HEK293 (cell line): Measurements from ENCODE around the gene FAM167B.

ENCODE experiments used
- CTCF ChIP-seq: fragments of 450-650 bp; formaldehyde crosslinking; IDR thresholded peaks from 2 replicates; pipeline ENCODE4 v1.5.1; 2016; ENCODE audit warnings: missing biosample characterization, missing genetic modification characterization
- TSHZ1 ChIP-seq: fragments of 450-650 bp; formaldehyde crosslinking; IDR thresholded peaks from 2 replicates; pipeline ENCODE4 v1.5.1; 2016; ENCODE audit warnings: missing biosample characterization, missing genetic modification characterization, borderline replicate concordance
- YY1 ChIP-seq: fragments of 450-650 bp; formaldehyde crosslinking; IDR thresholded peaks from 2 replicates; pipeline ENCODE4 v1.5.1; 2018; ENCODE audit warnings: missing biosample characterization, missing genetic modification characterization
- ZNF112 ChIP-seq: fragments of 450-650 bp; formaldehyde crosslinking; IDR thresholded peaks from 2 replicates; pipeline ENCODE4 v1.5.0; 2017; ENCODE audit warnings: missing biosample characterization, missing genetic modification characterization
- ZNF18 ChIP-seq: fragments of 450-650 bp; formaldehyde crosslinking; IDR thresholded peaks from 2 replicates; pipeline ENCODE4 v1.5.1; 2016; ENCODE audit warnings: missing biosample characterization, missing genetic modification characterization
- ZNF274 ChIP-seq, 2 experiments: fragments of 200-500 bp in 1 of 2; fragments of 450-650 bp in 1 of 2; sonication (Bioruptor generic) in 1 of 2; formaldehyde crosslinking in 1 of 2; IDR thresholded peaks; 2 replicates each; pipeline versions ENCODE4 v1.5.1 to v1.6.1; 2014 to 2016; ENCODE audit warnings: borderline replicate concordance in 1 of 2, inconsistent platforms in 1 of 2, low read length in 1 of 2, missing biosample characterization in 1 of 2, missing genetic modification characterization in 1 of 2

- TF ChIP-seq YY1 (tag by site-specific recombination) (no peak), ZNF274 (IDR thresholded peaks at IDR 0.05; ENCODE audit: low read length) (no peak), ZNF274 (tag by site-specific recombination; IDR thresholded peaks at IDR 0.05; ENCODE audit: borderline replicate concordance) (no peak), CTCF (tag by site-specific recombination) (no peak), ZNF112 (no peak), TSHZ1 (tag by site-specific recombination) (no peak), ZNF18 (tag by site-specific recombination) (no peak)
These were observed 38.6 kb upstream of the FAM167B start for GRCh38 chr1:32208469-32208868.
